ENCODE measurements around the gene HDAC11. TPM values are rescaled to one million over a fixed set of nuclear protein-coding genes. Genes with fewer than 3 reads are reported as not detected.

The HDAC11 gene
- total RNA-seq, 1 experiment from 2014 or later = 11.8 TPM

- no TSS peak for BruUV-seq (replicated peaks)
- H3K9me3 Mint-ChIP-seq (ENCODE audit: low read depth, unreplicated experiment) = no peaks in the 10 kb centered on the region
Measured at GRCh38 chr3:13455644-13456043, 24.5 kb upstream of the HDAC11 start.

GRCh38 chr3:13457593-13457992 lies 22.5 kb upstream of the HDAC11 start:
- Mint-ChIP-seq H3K27me3 (ENCODE audit: unreplicated experiment) (peaks cover 27% of the 10 kb centered on the region), H3K4me3 (ENCODE audit: low read depth, unreplicated experiment) (no peak overlapping the region), H3K36me3 (ENCODE audit: insufficient read depth, unreplicated experiment) (no peaks in the 10 kb centered on the region), H3K27ac (ENCODE audit: unreplicated experiment) (no peak overlapping the region), H3K4me1 (ENCODE audit: low read depth, unreplicated experiment) (no peaks in the 10 kb centered on the region), H3K9me3 (ENCODE audit: low read depth, unreplicated experiment) (no peaks in the 10 kb centered on the region)
- intact Hi-C loops (cut with micrococcal nuclease; ENCODE audit: unreplicated experiment) = no loop called here
- BruUV-seq (replicated peaks) = no TSS peak
- CTCF ChIA-PET = no interaction called here
- no peak for TF ChIP-seq CTCF (IDR thresholded peaks at IDR 0.05; ENCODE audit: unreplicated experiment)
- DNase-seq = no peak

More at GRCh38 chr3:13455644-13456043, 24.5 kb upstream of the HDAC11 start:
- Mint-ChIP-seq H3K27ac (ENCODE audit: unreplicated experiment) (no peak overlapping the region), H3K4me3 (ENCODE audit: low read depth, unreplicated experiment) (no peak overlapping the region), H3K36me3 (ENCODE audit: insufficient read depth, unreplicated experiment) (peaks cover 11% of the 10 kb centered on the region), H3K4me1 (ENCODE audit: low read depth, unreplicated experiment) (no peaks in the 10 kb centered on the region), H3K27me3 (ENCODE audit: unreplicated experiment) (peaks cover 16% of the 10 kb centered on the region)
- no peak for TF ChIP-seq CTCF (IDR thresholded peaks at IDR 0.05; ENCODE audit: unreplicated experiment)
- CTCF ChIA-PET = no interaction called here
- DNase-seq = no peak
- intact Hi-C loops (cut with micrococcal nuclease; ENCODE audit: unreplicated experiment) = no loop called here

GRCh38 chr3:13459605-13460340 lies 20.3 kb upstream of the HDAC11 start:
- H3K36me3 Mint-ChIP-seq (ENCODE audit: insufficient read depth, unreplicated experiment) = no peaks in the 10 kb centered on the region
- intact Hi-C loops (cut with micrococcal nuclease; ENCODE audit: unreplicated experiment) = no loop called here
- no peaks in the 10 kb centered on the region for H3K4me1 Mint-ChIP-seq (ENCODE audit: low read depth, unreplicated experiment)
- no peak overlapping the region for H3K27ac Mint-ChIP-seq (ENCODE audit: unreplicated experiment)
- peaks cover 40% of the 10 kb centered on the region for H3K27me3 Mint-ChIP-seq (ENCODE audit: unreplicated experiment)
- DNase-seq = no peak
- H3K4me3 Mint-ChIP-seq (ENCODE audit: low read depth, unreplicated experiment) = no peak overlapping the region
- H3K9me3 Mint-ChIP-seq (ENCODE audit: low read depth, unreplicated experiment) = no peaks in the 10 kb centered on the region
- no peak for TF ChIP-seq CTCF (IDR thresholded peaks at IDR 0.05; ENCODE audit: unreplicated experiment)
- BruUV-seq (replicated peaks) = no TSS peak
- CTCF ChIA-PET = interaction anchor here (0.7 to 3.0 kb wide), 2 partner anchors 8 to 42 kb away, joined by 4 to 13 read pairs; no protein-coding TSS in a partner anchor

- BruUV-seq (replicated peaks) = no TSS peak
- no peaks in the 10 kb centered on the region for H3K9me3 Mint-ChIP-seq (ENCODE audit: low read depth, unreplicated experiment)
- DNase-seq = no peak
- H3K27me3 Mint-ChIP-seq (ENCODE audit: unreplicated experiment) = peaks cover 46% of the 10 kb centered on the region
- TF ChIP-seq CTCF (IDR thresholded peaks at IDR 0.05; ENCODE audit: unreplicated experiment) = no peak
- no peak overlapping the region for H3K27ac Mint-ChIP-seq (ENCODE audit: unreplicated experiment)
- intact Hi-C loops (cut with micrococcal nuclease; ENCODE audit: unreplicated experiment) = no loop called here
- CTCF ChIA-PET = interaction anchor here (3.0 kb wide), 1 partner anchor 8 kb away, joined by 13 read pairs; no protein-coding TSS in a partner anchor
- H3K4me1 Mint-ChIP-seq (ENCODE audit: low read depth, unreplicated experiment) = no peaks in the 10 kb centered on the region
- H3K4me3 Mint-ChIP-seq (ENCODE audit: low read depth, unreplicated experiment) = no peak overlapping the region
- no peaks in the 10 kb centered on the region for H3K36me3 Mint-ChIP-seq (ENCODE audit: insufficient read depth, unreplicated experiment)
Measured at GRCh38 chr3:13460341-13460736, 19.8 kb upstream of the HDAC11 start.

Measured in Calu3 (cell line).